GM19438 (cell line): ENCODE results near the gene PDCD6IP.
"Not testable (repeated sequence)": the region's sequence is repeated elsewhere in the genome, so short reads cannot be mapped to it uniquely, and the experiment has no call there.

Experiments
- ATAC-seq: cut with Tn5 transposase; IDR thresholded peaks from one replicate; pipeline ENCODE4 v1.9.1; 2021; ENCODE audit warnings: low read depth; ENCODE audit not compliant: unreplicated experiment

PDCD6IP gene

DNA sequence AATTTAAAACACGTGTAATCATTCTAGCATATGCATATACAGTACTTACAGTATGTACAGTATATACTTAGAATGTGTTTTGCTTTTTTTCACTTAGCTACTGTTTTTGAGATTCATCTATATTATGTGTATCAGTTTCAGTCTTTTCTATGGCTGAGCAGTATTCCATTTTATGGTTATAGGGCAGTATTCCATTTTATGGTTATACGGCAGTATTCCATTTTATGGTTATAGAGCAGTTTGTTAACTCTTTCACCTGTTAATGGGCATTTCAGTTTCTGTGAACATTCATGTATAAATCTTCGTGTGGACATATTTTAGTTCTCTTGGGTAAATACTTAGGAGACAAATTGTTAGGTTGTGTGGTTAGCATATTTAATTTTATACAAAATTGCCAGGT lies 40.9 kb downstream of the PDCD6IP start:
- ATAC-seq, result no peak

DNA sequence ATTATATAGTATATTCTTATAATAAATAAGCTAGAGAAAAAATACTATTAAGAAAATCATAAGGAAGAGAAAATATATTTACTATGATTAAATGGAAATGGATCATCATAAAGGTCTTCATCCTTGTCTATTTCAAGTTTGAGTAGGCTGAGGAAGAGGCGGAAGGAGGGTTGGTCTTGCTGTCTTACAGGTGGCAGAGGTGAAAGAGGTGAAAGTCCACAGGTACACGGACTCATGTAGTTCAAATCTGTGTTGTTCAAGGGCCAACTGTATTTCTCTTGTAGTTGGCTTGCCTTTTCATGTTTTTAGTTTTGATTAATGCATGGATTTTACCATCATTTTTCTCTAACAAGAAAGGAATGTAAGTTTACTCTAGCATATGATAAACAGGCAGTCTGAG lies 41.7 kb downstream of the PDCD6IP start:
- ATAC-seq, result no peak

DNA sequence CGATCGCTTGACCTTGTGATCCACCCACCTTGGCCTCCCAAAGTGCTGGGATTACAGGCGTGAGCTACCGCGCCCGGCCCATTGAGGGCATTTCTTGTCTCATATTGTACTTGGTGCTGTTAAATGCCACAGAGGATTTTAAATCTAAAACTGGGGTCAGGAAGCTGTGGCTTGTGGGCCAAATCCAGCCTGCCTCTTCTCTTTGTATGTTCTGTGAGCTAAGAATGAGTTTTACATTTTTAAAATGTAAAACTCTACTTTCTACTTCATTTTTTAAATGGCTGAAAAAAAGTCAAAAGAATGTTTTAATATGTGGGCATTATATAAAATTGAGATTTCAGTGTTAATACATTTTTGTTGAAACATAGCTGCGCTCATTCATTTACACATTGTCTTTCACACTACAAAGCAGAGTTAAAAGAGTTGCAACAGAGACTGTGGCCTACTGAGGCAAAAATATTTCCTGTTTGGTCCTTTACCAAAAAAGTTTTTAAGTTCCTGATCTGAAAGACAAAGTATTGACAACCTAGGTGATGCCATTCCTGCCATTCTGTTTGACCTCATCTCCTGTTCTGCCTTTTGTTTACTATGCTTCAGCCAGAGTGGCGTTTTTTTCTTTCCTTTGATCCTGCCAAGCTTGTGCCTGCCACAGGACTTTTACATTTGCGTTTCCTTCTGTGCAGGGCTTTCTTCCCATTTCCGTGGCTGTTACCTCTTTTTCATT lies 50.4 kb downstream of the PDCD6IP start:
- no peak for ATAC-seq

GRCh38 chr3:33850599-33850998 lies 52.2 kb downstream of the PDCD6IP start:
- ATAC-seq, result not testable (repeated sequence)

GRCh38 chr3:33855407-33855806 lies 57.0 kb downstream of the PDCD6IP start:
- not testable (repeated sequence) for ATAC-seq

- ATAC-seq, result no peak
Measured at GRCh38 chr3:33855884-33856546, 57.6 kb downstream of the PDCD6IP start.

- ATAC-seq, result not testable (repeated sequence)
Measured at GRCh38 chr3:33857701-33858100, 59.3 kb downstream of the PDCD6IP start.

DNA sequence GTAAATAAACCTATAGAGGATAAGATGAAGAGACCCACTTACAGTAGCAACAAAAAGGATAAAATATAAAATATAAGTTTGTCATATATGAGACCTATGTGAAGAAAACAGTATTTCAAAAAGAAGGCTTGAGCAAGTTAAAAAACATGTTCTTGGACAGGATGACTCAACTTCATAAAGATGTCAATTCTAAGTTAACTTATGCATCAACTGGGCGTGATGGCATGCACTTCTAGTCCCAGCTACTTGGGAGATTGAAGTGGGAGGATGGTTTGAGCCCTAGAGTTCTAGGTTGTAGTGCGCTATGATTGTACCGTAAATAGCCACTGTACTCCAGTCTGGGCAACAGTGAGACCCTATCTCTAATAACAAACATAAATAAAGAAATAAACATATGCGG lies 59.7 kb downstream of the PDCD6IP start:
- ATAC-seq, result no peak

DNA sequence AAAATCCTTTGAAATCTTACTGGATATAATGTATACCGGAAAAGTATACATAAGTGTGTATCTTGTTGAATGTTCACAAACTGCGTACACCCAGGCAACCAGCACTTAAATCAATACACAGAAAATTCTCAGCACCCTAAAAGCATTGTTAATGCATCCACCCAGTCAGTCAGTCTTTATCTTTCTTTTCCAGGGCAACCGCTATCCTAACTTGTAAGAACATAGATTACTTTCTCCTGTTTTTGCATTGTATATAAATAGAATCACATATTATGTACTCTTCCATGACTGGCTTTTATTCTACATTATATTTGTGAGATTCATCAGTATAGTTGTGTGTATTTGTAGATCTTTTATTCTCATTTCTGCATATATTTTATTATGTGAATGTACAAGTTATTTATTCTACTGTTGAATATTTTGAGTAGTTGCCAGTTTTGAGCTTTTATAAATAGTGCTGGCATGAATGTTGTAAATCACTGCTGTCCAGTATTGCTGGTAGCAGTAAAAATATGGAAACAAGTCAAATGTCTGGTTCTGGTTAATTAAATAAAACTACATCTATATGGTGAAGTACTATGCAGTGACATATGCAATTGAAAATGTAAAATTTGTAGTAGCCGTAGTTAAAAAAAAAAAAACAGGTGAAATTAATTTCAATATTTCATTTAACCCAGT lies 62.1 kb downstream of the PDCD6IP start:
- ATAC-seq, result no peak

DNA sequence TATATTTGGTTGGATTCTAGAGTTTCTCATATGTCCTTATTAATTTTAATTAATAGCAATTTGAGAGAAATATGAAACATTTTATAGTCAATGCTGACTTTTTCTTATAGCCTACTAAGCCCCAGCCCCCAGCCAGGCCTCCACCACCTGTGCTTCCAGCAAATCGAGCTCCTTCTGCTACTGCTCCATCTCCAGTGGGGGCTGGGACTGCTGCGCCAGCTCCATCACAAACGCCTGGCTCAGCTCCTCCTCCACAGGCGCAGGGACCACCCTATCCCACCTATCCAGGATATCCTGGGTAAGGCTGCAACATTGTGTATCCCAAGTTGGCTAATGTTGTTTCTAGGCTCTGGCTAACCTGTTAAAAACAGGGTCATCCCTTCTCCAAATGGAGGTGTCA lies 66.7 kb downstream of the PDCD6IP start:
- no peak for ATAC-seq

- ATAC-seq, result no peak
Measured at GRCh38 chr3:33868309-33868708, 69.9 kb downstream of the PDCD6IP start.

DNA sequence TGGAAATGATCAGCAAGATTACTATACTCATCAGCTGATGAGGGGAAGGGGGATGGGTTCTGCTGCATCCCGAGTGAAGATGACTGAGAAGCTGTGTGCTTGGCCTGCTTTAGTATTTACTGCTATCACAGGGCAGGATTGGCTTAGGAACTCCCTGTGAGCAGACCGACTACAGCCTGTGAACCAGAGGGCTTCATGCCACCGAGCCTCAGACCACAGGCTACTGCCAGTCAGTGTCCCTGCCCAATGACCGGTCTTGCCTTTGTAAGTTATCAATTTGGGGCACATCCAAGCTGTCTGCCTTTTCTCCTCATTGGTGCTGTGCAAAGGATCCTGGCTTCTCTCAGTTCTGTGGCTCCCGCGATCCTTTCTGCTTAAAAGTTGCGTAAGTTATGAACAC lies 71.5 kb downstream of the PDCD6IP start:
- no peak for ATAC-seq

GRCh38 chr3:33874815-33875214 lies 76.4 kb downstream of the PDCD6IP start:
- no peak for ATAC-seq

GRCh38 chr3:33875680-33876079 lies 77.2 kb downstream of the PDCD6IP start:
- no peak for ATAC-seq

GRCh38 chr3:33877187-33877586 lies 78.8 kb downstream of the PDCD6IP start:
- no peak for ATAC-seq

DNA sequence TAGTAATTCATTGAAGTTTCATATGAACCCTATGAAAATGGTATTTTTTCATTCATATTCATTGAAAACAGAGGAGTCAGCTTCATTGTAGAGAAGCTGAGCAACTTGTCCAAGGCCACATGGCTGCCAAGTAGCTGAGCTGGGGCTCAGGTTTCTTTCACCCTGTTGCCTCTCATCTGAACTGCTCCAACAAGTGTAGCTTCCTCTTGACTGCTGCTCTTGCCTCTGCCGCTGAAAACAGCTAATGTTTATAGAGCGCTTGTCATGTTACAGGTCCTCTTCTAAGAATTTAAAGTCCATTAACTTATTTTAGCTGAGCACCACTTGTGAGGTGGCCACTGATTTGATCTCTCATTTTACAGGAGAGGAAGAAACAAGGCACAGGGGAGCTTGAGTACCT lies 81.1 kb downstream of the PDCD6IP start:
- no peak for ATAC-seq

- ATAC-seq, result no peak
Measured at GRCh38 chr3:33881156-33882064, 83.0 kb downstream of the PDCD6IP start.

- no peak for ATAC-seq
Measured at GRCh38 chr3:33882296-33882695, 83.9 kb downstream of the PDCD6IP start.

DNA sequence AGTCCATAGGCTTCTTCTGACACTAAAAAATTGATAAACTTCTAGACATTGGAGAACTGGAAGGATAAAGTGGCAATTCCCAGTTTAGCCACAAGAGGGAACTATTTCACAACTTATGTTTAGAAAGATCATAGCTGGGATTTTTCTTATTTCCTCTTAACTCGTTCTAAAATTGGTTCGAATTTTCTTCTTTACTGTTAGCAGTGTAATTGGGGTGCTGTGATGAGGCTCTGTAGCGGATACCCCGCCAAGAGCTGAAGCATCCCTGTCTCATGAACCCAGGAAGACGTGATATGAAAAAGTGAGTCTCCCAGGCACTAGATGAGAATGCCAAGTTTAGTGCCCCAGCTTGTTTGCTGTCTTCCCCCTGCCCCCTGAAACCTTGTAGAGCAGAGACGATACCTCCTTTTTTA lies 85.1 kb downstream of the PDCD6IP start:
- no peak for ATAC-seq

GRCh38 chr3:33883951-33884561 lies 85.6 kb downstream of the PDCD6IP start:
- ATAC-seq, result no peak
